ENCODE data around the gene TAMM41.
"Not testable (repeated sequence)": the region's sequence is repeated elsewhere in the genome, so short reads cannot be mapped to it uniquely, and the experiment has no call there.

TAMM41 gene

DNA sequence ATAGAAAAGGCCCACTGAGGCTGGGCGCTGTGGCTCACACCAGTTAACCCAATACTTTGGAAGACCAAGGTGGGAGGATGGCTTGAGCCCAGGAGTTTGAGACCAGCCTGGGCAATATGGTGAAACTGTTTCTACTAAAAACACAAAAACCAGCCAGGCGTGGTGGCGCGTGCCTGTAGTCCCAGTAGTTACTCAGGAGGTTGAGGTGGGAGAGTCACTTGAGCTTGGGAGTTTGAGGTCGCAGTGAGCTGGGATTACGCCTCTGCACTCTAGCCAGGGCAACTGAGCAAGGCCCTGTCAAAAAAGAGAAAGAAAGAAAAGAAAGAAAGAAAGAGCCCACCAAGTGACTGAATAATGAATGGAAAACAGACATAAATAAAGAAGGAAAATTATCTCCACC, 32.0 kb downstream of the TAMM41 start:
- no peak for DNase-seq

DNA sequence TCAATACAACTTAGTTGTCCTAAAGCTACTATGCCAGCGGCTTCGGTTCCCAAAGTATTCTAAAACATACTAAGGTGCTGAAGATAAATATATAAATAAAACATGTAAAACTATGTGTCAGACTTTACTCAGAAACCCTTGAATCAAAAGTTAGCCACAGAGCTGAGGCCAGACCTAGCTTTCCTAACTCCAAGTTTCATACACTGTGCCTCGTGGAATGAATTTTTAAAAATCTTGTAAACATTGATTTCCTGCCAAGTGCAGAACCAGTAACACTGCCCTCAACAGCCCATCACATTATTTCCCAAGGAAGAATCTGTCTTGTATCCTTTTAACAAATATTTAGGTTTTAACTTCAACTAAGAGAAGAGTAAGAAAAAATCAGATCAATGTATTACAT, 36.4 kb downstream of the TAMM41 start:
- DNase-seq, result no peak

DNA sequence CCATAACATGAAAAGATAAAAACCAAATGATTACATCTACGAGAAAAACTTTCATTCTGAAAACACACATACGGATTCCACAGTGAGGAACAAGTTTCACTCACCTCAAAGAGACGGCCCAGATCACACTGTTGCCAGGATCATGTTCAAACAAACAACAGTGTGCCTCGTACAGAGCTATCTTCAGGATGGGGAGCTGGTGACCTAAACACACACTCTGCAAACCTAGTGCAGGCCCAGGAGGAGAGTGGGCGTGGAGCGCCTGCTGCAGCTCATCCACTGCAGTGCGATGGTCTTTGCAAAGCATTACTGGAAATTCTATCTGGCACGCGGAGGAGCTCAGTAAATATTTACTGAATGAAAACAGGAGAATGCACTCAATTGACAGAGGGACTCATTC, 38.5 kb downstream of the TAMM41 start:
- DNase-seq, result no peak

DNA sequence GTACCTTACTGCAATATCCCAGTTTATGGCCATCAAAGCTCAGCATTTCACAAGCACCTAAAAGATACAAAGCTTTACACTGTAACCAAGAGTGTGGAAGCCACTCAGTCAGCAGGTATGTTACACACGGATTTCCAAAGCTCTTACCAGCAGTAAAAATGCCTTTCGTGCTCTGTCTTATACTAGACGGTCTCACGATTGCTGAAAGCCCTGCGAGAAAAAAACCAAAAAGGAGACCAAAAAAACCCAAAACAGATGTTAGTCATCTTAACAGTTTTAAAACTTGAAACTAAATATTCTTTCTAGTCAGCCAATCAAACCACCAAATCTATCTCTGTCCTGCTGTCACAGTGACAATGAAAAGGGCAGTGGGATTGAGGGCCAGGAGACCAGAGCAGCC, 39.0 kb downstream of the TAMM41 start:
- no peak for DNase-seq

DNA sequence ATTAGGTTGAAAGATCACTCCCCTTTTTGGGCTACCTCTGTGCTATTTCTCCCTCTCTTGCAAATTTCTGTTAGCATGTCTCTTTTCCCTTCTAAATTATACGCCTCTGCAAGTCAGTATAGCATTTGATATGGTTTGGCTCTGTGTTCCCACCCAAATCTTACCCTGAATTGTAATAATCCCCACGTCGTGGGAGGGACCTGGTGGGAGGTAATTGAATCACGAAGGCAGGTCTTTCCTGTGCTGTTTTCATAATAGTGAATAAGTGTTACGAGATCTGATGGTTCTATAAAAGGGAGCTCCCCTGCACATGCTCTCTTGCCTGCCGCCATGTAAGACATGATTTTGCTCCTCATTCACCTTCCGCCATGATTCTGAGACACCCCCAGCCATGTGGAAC, 41.0 kb downstream of the TAMM41 start:
- DNase-seq, result no peak

DNA sequence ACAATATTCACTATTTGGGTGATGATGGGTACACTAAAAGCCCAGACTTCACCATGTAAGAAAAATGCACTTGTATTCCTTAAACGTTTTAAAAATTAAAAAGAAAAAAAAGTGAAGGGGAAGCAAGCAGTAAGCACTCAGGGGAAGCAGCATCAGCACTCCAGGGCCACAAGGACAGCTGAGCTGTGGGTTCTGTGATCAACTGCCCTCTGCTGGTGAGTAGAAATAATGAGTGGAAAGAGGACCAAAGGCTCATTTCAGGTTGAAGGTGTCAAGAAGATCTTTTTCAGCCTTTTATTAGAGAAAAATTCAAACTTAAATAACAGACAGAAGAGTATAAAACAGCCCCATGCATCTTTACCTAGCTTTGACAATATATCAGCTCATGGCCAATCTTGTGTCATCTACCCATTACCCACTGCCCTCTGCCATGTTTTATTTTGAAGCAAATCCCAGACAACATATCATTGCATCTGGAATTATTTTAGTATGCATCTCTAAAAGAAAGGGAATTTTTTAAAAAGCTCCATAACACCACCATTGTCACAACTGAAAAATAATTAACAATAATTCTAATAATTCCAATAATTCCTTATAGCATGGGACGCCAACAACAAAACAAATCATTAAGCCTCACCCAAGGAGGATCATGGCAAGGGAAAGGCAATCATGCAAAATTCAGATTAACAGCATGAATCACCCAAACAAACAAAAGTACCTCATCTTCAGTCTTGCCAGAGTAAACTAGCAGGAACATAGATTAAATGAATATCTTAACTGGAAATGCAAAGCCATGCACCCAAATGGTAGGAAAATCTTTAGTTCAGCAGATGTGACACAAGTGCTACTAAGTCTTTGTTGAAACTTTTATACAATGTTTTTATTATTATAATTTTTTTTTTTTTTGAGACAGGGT, 42.5 kb downstream of the TAMM41 start:
- DNase-seq, result peak; percentile 82

DNA sequence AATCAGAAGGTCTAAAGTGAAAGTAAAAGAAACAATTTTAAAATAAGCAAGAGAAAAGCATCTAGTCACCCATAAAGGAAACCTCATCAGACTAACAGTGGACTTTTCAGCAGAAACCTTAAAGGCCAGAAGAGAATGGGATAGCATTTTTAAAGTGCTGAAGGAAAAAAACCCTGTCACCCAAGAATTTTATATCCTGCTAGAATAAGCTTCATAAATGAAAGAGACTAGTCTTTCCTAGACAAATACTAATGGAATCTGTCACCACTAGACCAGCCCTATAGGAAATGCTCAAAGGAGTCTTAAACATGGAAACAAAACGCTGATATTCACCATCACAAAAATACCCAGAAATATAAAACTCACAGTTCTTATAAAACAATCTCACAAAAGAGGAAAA, 46.9 kb downstream of the TAMM41 start:
- DNase-seq, result no peak

DNA sequence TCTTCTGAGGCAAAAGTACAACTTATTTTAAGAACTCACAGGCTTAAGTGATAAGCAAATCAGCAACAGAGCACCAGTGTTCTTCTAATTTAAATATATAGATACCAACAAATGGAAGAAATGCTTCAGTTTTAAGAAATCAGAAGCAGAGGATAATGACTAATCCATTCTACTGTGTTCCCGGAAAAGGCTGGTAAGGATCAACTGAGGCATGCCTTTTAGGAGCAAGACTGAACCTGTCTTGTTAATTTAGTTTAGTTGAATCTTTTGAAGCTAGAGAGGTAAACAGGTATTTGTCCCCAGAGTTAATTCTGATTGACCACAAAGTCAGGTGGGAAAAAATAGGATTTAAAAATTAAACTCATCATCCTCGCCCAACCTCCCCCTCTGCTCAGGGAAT, 51.8 kb downstream of the TAMM41 start:
- DNase-seq, result no peak

DNA sequence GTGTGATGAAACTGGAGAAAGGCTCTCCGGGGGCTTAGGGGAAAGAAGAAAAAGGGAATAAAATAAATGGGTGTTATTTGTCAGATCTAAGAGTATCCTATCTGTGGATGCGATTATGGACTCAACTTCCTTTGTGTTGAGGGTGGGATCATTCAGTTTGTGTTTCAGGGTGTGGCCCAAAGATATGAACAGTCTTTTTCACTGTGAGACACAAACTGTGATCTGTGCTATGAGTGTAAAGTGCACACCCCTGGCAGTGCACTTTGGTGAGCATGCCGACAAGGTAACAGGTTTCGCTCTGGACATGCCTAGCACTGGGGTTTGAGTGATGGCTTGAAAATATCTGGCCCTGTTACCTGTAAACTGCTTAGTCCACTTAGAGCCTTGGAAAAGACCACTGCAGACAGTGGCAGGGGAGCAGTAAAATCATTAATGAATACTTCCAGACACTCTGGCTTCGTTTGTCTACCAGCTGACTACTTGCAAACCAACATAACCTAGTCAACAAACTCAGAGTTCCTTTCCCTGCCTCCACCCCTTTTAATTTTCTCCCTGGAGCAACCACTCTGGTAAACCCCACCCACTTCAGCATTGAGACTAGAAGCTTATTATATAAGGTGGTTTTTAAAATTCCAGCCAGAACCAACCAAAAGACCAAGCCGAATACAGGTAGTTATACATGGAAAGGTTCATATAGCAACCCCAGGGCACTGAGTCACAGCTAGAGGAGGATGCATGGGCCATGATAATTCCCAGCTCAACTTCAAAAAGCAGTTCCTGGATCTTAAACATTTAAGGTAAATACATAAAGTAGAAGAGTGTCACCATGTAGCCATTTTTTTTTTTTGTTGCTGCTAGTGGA, 55.1 kb downstream of the TAMM41 start:
- DNase-seq, result peak; percentile 29

DNA sequence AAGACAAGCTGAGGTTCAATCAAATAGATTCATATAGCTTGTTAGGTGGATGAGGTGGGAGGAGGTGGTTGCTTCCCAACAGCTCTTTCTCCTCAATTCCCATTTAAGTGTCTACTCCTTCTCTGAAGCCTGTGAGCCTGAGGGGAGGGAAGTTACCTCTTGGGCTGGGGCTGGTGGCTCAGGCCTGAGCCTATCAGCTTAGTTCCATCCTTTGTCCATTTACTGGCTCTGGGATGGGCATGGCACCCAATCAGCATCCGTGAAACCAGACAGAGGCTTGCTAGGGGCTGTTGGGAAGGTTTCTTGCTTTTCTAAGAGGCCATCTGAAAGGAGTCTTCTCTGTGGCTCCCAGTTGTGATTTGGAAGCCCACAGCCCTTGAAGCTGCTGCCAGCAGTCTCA, 57.3 kb downstream of the TAMM41 start:
- no peak for DNase-seq

DNA sequence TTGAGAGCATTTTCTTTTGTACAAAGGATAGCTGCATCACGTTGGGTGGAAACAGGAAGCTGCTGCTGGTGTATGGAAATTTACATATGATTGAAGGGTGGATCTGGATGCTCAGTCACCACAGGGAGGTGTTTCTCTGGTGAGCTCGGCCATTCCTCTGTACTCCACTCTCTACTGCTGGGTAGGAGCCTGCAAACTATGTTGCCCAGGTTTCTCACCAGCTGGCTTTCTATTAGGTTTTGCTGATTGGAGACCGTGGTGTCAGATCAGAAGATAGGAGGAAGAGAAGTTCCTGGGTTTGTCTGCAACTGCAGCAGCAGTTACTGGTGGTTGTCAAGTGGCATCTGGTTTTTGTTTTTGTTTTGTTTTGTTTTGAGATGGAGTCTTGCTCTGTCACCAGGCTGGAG, 61.7 kb downstream of the TAMM41 start:
- DNase-seq, result peak; percentile 24

DNA sequence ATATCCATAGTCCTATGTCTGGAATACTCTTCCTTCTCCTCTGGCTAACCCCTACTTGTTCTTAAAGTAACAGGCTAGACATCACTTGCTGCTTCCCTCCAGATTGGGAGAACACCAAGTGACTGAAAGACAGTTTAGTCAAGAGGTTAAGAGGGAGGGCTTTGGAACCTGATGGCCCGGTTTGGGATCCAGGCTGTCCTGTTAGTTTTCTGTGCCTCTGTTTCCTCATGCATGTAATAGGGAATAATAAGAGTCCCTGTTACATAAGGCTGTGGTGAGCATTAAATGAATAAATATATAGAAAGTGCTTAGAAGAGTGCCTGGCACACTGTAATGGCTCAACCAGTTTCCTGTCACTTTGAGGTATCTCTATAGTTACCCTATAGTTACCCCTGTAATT, 66.3 kb downstream of the TAMM41 start:
- DNase-seq, result no peak

DNA sequence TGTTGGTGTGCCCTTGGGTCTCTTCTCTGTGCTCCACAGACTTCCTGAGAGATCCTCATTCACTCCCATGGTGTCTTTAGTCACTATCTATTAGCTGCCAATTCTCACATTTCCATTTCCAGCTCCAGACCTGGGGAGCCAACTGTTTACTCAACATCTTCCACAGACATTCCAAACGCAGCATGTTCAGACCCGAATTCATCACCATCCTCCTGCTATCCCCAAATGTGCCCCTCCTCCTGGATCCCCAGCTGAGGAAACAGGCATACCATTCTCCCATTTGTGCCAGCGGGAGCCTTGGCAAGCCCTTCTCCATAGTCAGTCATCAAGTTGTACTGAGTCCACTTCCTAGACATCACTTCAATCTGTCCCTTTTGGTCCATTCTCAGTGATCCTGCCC, 67.1 kb downstream of the TAMM41 start:
- no peak for DNase-seq

DNA sequence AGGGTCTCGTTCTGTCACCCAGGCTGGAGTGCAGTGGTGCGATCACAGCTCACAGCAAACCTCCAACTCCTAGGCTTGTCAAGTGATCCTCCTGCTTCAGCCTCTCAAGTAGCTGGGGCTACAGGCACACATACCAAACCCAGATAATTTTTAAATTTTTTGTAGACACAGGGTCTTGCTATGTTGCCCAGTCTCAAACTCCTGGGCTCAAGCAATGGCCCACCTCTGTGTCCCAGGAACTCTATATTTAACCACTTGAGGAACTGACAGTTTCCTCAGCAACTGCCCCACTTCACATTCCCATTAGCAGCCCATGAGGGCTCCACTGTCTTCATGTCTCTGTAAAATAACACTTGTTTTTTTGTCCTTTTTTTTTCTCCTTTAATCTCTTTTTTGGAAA, 68.4 kb downstream of the TAMM41 start:
- no peak for DNase-seq

DNA sequence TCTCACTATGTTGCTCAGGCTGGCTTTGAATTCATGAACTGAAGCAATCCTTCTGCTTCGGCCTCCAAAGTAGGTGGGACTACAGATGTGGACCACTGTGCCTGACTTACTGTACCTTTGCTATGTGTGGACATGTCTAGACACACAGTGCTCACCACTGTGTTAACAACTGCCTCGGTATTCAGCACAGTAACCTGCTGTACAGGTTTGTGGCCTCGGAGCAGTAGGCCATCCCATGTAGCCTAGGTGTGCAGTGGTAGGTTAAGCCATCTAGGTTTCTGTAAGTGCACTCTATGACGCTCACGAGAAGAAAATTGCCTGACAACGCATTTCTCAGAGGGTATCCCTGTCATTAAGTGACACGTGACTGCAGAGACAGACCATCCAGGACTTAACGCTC, 70.3 kb downstream of the TAMM41 start:
- DNase-seq, result no peak

DNA sequence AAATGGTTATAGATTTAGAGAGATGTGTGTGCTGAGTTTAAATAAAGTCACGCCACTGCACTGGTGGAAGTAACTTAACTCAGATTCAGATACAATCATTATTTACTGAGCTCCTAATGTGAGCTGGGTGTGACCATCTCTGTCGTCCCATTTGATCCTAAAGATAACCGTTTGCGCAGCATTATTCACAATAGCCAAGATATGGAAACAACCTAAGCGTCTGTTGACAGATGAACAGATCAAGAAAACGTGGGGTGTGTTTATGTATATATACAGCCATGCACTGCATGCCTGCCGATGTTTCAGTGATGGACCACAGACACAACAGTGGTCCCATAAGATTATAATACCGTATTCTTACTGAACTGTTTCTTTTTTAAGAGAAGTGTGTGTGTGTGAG, 71.2 kb downstream of the TAMM41 start:
- DNase-seq, result no peak

DNA sequence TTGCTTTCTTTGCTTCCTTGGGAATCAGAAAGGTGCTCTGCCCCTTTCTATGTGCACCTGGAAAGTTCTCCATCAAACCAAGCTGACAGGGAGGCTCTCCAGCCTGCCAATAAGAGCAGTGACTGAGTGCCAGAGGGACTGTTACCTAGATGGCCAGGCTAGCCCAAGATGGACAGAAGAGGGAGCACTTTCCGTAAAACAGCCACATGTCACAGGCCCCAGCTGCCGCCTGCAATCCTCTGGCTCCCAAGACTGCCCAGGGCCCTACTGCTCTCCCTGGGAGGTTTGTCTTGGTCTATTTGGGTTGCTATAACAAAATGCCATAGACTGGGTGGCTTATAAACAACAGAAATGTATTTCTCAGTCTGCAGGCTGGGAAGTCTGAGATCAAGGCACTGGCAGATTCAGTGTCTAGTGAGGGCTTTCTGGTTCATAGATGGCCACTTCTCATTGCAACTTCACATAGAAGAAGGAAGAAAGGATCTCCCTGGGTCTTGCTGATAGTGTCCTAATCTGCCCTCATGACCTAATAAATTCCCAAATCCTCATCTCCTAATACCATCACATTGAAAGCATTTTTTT, 72.3 kb downstream of the TAMM41 start:
- peak; percentile 58 for DNase-seq

DNA sequence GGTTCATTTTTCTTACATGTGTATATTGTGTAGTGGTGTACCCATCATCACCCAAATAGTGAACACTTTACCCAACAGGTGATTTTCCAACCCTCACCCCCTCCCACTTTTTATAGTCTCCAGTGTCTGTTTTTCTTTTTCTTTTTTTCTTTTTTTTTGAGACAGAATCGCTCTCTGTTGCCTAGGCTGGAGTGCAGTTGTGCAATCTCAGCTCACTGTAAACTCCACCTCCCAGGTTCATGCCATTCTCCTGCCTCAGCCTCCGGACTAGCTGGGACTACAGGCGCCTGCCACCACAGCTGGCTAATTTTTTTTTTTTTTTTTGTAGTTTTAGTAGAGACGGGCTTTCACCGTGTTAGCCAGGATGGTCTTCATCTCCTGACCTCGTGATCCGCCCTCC, 74.8 kb downstream of the TAMM41 start:
- DNase-seq, result not testable (repeated sequence)

DNA sequence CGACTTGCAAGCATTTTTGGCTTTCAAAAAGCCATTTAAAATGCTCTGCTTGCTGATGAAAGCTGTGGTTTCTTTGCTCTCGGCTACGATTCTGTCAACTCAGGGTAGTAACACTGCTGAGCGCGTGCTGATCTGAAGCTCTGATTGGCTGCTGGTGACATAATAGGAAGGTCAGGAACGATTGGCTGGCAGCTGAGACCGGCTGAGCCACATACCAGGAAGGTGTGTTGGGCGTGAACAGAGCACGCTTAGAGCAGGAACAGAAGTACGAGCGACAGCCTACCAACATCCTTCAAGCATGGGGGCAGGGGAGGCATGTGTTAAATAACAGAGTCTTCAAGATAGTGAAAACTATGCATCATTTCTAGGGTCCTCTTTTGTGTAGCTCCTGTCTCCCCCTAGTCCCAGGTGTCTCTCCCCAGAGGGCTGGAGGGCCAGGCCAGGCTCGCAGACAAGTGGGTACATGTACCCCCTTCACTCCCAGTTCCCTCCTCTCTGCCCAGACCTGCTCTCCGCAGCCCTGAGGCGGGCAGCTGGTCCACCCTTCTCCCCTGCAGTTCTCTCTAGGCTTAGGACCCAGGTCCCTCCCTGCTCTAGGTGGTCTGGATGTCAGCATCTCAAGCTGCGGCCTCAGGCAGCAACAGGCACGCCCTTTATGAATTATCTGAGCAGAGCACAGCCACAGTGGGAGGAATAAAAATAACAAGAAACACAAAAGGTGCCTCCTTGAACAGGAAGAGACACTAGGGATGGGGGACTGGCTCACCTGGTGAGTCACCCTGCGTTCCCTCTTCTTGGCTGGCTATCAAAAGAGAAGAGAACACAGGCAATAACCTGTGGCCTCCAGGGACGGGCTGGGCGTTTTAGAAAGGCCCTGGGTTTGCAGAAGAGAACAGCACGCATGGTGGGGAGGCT, 76.0 kb downstream of the TAMM41 start:
- DNase-seq, result peak; percentile 93

DNA sequence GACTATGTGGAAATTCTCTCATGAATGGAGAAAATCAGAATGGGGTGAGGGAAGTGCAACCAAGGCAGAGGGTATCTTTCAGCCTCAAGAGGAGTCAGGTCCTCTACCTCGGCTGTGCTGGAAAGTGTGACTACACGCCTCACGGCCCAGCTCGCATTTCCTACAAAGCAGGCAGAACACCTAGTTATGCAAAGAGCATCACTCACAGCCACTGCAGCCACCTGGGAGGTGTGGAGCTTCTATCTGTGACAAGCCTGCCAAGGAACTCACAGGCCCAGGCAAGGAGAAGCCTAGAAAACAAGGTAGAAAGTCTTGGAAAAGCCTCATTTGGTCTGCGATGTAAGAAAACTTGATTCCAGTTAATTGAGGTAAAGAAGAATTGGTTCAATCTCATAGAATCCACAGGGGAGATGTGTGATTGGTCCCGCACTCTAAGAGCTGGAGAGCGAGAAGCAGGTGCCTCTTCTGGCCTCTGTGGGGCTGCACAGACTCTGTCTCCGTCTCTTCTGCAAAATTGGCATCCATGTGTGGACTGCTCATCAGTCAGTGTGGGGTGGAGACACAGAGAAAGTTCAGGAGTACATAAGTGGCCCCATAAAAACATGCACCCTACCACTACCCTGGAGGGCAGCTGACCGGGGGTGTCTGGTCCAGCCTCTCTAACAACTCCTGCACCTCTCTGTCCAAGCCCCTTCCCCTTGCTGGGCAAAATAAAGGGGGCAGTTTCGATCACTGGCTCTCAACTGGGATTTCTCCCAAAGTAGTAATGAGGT, 76.8 kb downstream of the TAMM41 start:
- no peak for DNase-seq

DNA sequence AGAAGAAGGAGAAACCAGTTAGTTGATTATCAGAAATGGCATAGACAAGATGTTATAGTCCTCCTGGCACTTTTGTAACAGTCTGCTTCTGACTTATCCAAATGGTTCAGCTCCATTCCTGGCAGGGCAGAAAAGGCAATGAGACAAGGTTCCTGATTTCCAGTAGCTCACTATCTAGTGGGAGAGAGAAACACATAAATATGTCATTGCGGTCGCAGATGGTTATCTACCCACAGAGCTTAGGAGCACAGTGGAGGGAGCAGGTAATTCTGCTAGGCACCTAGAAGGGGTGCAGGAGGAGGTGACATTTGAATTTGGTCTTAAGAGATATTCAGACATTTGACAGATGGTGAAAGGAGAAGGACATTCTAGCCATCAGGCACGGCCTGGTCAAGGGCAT, 78.1 kb downstream of the TAMM41 start:
- DNase-seq, result no peak

DNA sequence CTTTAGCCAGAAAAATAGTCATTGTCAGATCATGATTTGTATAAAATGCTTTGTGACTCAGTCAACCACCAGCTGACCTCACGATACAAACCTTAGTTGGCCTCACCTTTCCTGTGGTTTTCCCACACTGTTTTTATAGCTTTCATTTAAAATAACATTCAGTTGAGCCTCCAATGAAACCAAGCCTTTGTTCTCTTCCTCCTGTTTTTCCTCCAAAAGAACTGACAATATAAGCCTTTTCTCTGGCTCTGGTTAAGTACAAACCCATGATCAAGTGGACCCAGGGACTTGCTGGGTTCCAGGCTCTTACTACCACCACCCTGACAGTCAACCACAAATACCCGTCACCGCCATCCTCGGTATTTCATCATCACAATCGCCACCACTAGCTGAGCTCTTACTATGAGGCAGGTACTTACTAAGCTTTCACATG, 81.7 kb downstream of the TAMM41 start:
- DNase-seq, result peak; percentile 6
